HG03442 (cell line): Measurements from ENCODE around the gene KHDC4.
"Not testable (repeated sequence)": the region's sequence is repeated elsewhere in the genome, so short reads cannot be mapped to it uniquely, and the experiment has no call there.

Source experiments
- ATAC-seq: cut with Tn5 transposase; IDR thresholded peaks from one replicate; pipeline ENCODE4 v1.9.1; 2021; ENCODE audit warnings: mild to moderate bottlenecking, moderate library complexity; ENCODE audit not compliant: unreplicated experiment

The KHDC4 gene

GRCh38 chr1:155910621-155911121 is 23.5 kb downstream of the KHDC4 start:
- ATAC-seq = no peak

- no peak for ATAC-seq
Measured at GRCh38 chr1:155909894-155910293, 24.3 kb downstream of the KHDC4 start.

- no peak for ATAC-seq
Measured at GRCh38 chr1:155904261-155904660, 30.0 kb downstream of the KHDC4 start.

- no peak for ATAC-seq
Measured at GRCh38 chr1:155900161-155900560, 34.1 kb downstream of the KHDC4 start.

- ATAC-seq = no peak
Measured at GRCh38 chr1:155899683-155900082, 34.5 kb downstream of the KHDC4 start.

- ATAC-seq = no peak
Measured at GRCh38 chr1:155898888-155899287, 35.3 kb downstream of the KHDC4 start.

- ATAC-seq = no peak
Measured at GRCh38 chr1:155897746-155898145, 36.5 kb downstream of the KHDC4 start.

- ATAC-seq = not testable (repeated sequence)
Measured at GRCh38 chr1:155896476-155896875, 37.7 kb downstream of the KHDC4 start.

- ATAC-seq = not testable (repeated sequence)
Measured at GRCh38 chr1:155895617-155896016, 38.6 kb downstream of the KHDC4 start.

GRCh38 chr1:155893389-155894142 is 40.6 kb downstream of the KHDC4 start:
- no peak for ATAC-seq

- no peak for ATAC-seq
Measured at GRCh38 chr1:155892796-155893195, 41.4 kb downstream of the KHDC4 start.

- no peak for ATAC-seq
Measured at GRCh38 chr1:155890251-155890650, 44.0 kb downstream of the KHDC4 start.

- no peak for ATAC-seq
Measured at GRCh38 chr1:155889566-155889965, 44.6 kb downstream of the KHDC4 start.

GRCh38 chr1:155888481-155888880 is 45.7 kb downstream of the KHDC4 start:
- no peak for ATAC-seq

- no peak for ATAC-seq
Measured at GRCh38 chr1:155884982-155885381, 49.2 kb downstream of the KHDC4 start.

- no peak for ATAC-seq
Measured at GRCh38 chr1:155884031-155884960, 49.9 kb downstream of the KHDC4 start.

GRCh38 chr1:155882766-155883165 is 51.4 kb downstream of the KHDC4 start:
- ATAC-seq = no peak

- ATAC-seq = no peak
Measured at GRCh38 chr1:155882235-155882634, 52.0 kb downstream of the KHDC4 start.

GRCh38 chr1:155880950-155881349 is 53.3 kb downstream of the KHDC4 start:
- no peak for ATAC-seq

- no peak for ATAC-seq
Measured at GRCh38 chr1:155880251-155880650, 54.0 kb downstream of the KHDC4 start.

- ATAC-seq = no peak
Measured at GRCh38 chr1:155877945-155878344, 56.3 kb downstream of the KHDC4 start.

GRCh38 chr1:155873860-155874259 is 60.4 kb downstream of the KHDC4 start:
- ATAC-seq = no peak
